H1 (cell line): ENCODE results near the gene GATC.

Source experiments
- CTCF ChIP-seq, 3 experiments: IDR thresholded peaks; 1 replicate in 2 of 3; 2 replicates in 1 of 3; pipeline versions ENCODE4 v1.5.1 to v1.6.1; 2011; ENCODE audit warnings: low read length in 3 of 3, mild to moderate bottlenecking in 3 of 3, inconsistent platforms in 2 of 3, low read depth in 1 of 3, moderate library complexity in 1 of 3; ENCODE audit not compliant: insufficient read depth in 1 of 3; ENCODE audit errors: control extremely low read depth in 1 of 3
- GTF2F1 ChIP-seq: IDR thresholded peaks from 2 replicates; pipeline ENCODE4 v1.6.1; 2012; ENCODE audit warnings: low read depth, low read length, improper control_type of control experiment, borderline replicate concordance
- POLR2A ChIP-seq, 2 experiments: IDR thresholded peaks; 1 replicate in 1 of 2; 2 replicates in 1 of 2; pipeline ENCODE4 v1.6.1; 2011; ENCODE audit warnings: low read depth in 2 of 2, low read length in 2 of 2, mild to moderate bottlenecking in 2 of 2; ENCODE audit errors: control extremely low read depth in 1 of 2
- SP2 ChIP-seq: IDR thresholded peaks from 2 replicates; pipeline ENCODE4 v1.6.1; 2012; ENCODE audit warnings: mild to moderate bottlenecking, low read length, inconsistent platforms
- YY1 ChIP-seq: IDR thresholded peaks from 2 replicates; pipeline ENCODE4 v1.6.1; 2011; ENCODE audit warnings: low read depth, mild to moderate bottlenecking, low read length

DNA sequence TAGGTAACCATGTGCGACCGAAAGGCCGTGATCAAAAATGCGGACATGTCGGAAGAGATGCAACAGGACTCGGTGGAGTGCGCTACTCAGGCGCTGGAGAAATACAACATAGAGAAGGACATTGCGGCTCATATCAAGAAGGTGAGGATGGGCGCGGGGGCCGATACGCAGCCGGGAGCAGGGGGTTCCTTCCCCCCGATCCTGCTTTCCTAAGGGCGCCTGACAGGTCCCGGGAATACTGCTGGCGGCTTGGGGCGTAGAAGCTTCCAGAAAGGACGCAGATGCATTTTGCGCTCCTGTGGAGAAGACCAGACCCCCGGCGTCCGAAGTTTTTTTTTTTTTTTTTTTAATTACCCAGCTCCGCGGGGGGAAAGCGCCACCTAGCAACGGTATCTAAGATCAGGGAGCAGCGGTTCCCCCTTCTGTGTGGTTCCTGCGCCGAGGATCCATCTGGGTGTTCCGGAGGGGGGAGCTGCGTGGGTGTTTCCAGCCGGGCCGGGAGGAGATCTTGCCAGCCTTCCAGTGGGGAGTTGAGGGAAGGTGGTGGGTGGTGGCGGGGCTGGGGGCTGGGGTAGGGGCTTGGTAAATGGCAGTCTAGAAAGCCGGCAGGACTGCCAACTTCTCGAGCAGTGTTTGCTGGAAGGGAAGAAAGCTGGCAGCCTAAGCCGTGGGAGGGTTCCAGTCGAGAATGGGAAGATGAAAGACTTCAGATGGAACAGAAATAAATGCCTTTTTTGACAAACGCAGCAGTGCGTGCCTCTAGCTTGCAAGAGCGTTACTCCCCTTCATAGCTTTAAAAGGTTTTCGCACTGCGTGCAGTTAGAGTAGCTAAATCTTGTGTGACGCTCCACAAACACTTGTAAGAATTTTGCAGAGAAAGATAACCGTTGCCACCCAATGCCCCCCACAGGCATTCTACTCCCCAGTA lies 50.4 kb downstream of the GATC start:
- no peak for TF ChIP-seq GTF2F1
- no peak for TF ChIP-seq CTCF (IDR thresholded peaks at IDR 0.05; ENCODE audit: control extremely low read depth in 1 of 3, insufficient read depth in 1 of 3, low read depth in 1 of 3, low read length in 3 of 3)
- TF ChIP-seq SP2, result no peak
- TF ChIP-seq POLR2A (IDR thresholded peaks at IDR 0.05; ENCODE audit: control extremely low read depth in 1 of 2, low read depth in 2 of 2, low read length in 2 of 2), result no peak; a peak in 1 of 3 replicates
- no peak for TF ChIP-seq YY1
